HepG2 (cell line): ENCODE data around the gene JKAMP.

ENCODE experiments used
- BHLHE40 ChIP-seq: IDR thresholded peaks from 2 replicates; pipeline ENCODE4 v1.6.1; 2011; ENCODE audit warnings: low read length, improper control_type of control experiment
- DPF2 ChIP-seq: sonication (generic); formaldehyde crosslinking; IDR thresholded peaks from 2 replicates; pipeline ENCODE4 v1.4.0; 2020; ENCODE audit warnings: mild to moderate bottlenecking, low read depth, missing genetic modification reagents, borderline replicate concordance
- NONO ChIP-seq, 2 experiments: fragments of 450-650 bp in 1 of 2; sonication (generic) in 1 of 2; formaldehyde crosslinking in 1 of 2; IDR thresholded peaks in 1 of 2; conservative IDR thresholded peaks in 1 of 2; 2 replicates each; pipeline versions ENCODE4 v1.6.1 to v1.8.0; 2017 to 2022; ENCODE audit warnings: mild to moderate bottlenecking in 1 of 2, missing genetic modification reagents in 1 of 2, moderate library complexity in 1 of 2
- TAF1 ChIP-seq: sonication (generic); formaldehyde crosslinking; IDR thresholded peaks from 2 replicates; pipeline ENCODE4 v1.4.0; 2020; ENCODE audit warnings: missing genetic modification reagents
- TF ChIP-seq, protein P1 (sequence below): sonication (generic); formaldehyde crosslinking; conservative IDR thresholded peaks from 2 replicates; pipeline ENCODE4 v1.4.0; 2020; ENCODE audit warnings: missing genetic modification reagents

DNA sequence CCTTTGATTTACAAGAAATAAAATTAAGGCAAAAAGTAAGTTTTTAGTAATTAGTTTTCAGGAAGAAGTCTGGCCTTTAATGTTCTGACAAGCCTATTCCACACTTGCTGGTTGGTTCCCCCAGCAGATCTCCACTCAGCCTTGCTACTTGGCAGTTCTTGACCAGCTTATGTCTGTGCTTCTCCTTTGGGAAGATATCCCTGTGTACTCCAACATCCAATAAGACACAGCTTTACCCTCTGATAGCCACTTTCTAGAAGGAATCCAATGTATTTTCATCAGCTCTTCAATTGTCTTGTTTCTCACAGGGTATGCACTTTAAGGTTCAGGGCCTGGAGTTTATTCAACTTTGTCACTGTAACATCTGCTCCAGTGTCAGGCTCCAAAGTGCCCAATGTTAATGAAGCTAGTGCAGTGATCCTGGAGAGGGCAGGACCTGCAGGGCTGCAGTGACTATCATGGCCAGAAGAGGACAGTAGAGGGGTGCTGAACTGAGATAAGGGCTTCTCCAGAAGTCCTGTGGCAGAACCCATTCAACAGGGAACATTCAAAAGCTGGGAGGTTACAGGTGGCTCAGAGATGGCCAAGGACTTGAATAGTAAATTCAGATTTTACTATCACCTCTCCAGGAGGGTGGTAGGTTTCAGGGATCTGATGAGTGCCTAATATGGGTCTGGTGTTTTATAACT, 22.9 kb downstream of the JKAMP start:
- TF ChIP-seq NONO (IDR thresholded peaks at IDR 0.05) (no peak), NONO (CRISPR knock-in tag; conservative IDR thresholded peaks at IDR 0.05) (no peak), BHLHE40 (no peak), DPF2 (CRISPR knock-in tag) (no peak), TAF1 (CRISPR knock-in tag) (no peak)
- TF ChIP-seq, protein P1, sequence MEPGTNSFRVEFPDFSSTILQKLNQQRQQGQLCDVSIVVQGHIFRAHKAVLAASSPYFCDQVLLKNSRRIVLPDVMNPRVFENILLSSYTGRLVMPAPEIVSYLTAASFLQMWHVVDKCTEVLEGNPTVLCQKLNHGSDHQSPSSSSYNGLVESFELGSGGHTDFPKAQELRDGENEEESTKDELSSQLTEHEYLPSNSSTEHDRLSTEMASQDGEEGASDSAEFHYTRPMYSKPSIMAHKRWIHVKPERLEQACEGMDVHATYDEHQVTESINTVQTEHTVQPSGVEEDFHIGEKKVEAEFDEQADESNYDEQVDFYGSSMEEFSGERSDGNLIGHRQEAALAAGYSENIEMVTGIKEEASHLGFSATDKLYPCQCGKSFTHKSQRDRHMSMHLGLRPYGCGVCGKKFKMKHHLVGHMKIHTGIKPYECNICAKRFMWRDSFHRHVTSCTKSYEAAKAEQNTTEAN (CRISPR knock-in tag), result no peak
